NCI-H1694 treated with DMSO at 0.1 percent for 48 hours (cell line): ENCODE measurements around the gene UBE2V1.

ENCODE experiments used
- DNase-seq: peaks from one replicate; lab custom pipeline; 2025; lab: John Stamatoyannopoulos, UW

Gene UBE2V1

DNA sequence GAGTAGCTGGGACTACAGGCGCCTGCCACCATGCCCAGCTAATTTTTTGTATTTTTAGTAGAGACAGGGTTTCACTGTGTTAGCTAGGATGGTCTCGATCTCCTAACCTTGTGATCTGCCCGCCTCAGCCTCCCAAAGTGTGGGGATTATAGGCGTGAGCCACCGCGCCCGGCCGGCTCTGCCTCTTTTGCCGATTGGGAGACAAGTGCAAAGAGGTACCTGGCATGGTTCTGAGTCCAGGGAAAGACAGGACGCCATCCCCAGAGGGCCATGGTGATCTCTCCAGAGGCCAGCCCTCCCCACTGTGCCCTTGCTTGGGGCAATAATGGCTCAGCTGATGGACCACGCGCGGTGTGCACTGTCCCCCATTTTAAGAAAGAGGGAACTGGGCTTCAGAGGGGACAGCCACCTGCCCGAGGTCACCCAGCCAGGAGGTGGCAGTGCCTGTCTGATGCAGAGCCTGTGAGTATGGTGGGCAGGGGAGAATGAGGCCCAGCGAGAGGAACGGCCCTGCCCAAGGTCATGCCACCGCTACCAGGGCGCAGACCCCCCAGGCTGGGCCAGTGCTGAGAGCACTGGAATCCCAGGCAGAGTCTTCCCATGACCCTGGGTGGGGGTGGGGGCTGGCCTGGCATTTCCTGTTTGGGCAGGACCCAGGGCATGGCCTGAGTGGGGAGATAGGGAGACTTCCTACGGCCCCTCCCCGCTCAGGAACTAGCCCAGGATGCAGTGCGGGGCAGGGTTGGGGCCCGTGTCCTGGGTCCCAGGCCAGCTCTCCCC, 69.2 kb downstream of the UBE2V1 start:
- no peak for DNase-seq

DNA sequence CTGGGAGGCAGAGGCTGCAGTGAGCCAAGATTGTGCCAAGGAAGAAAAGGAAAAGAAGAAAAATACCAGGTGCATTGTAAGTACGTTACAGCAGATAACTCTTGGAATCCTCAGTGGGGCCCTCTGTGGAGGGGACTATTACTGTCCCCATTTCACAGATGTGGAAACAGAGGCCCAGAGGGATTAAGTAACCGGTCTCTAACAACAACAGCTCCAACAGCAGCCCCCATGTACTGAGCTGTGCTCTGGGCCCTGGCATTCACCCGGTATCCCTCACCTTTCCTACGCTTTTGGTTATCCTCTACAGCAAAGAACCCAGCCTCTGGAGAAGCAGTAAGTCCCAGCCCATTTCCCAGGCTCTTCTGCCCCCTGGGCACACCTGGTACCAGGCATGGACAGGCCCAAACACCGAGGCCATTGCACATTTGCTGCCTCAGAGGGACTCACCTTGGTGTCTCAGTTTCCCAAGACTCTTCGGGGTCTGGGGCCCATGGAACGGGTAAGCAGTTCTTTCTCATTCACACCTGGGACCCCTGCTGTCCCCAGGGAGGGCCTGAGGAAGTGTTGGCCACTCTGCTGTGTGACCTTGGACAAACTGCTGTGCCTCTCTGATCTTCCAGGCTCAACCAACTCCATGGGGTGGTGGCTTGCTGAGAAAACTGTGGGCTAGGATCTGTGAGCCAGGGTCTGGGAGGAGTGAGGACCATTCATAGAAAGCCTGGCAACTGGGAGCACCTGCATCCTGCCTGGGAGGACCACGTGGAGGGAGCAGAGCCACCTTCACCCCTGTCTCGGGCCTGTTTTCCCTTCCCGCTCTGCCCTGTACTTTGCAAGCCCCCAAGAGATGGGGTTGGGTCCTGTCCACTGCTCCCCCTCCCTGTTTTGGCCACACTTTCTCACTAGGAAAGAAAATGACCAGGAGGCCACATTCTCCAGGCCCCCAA, 70.3 kb downstream of the UBE2V1 start:
- DNase-seq = no peak

DNA sequence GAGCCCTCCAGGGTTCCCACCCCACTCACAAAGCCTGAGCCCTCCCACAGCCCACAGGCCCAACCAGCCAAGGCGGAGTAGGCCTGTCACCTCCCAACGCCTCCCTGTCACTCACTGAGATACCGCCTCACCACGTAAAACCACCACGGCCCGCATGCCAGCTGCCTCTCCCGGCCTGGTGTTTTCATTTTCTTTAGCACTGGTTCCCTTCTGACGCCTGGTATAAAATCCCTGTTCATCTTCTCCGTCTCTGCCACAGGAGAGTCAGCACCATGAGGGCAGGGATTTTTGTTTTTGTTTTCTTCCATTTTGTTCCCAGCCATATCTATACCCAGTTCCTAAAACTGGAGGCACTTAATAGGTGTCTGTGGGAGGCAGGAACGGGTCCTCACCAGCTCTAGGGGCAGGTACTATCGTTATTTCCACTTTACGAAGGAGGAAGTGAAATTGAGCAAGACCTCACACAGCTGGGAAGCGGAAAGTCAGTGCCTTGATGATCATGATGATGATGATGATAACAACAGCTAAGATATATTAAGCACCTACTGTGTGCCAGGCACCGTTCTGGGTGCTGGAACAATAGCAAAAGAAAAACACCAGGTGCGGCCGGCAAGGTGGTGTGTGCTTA, 71.6 kb downstream of the UBE2V1 start:
- no peak for DNase-seq

DNA sequence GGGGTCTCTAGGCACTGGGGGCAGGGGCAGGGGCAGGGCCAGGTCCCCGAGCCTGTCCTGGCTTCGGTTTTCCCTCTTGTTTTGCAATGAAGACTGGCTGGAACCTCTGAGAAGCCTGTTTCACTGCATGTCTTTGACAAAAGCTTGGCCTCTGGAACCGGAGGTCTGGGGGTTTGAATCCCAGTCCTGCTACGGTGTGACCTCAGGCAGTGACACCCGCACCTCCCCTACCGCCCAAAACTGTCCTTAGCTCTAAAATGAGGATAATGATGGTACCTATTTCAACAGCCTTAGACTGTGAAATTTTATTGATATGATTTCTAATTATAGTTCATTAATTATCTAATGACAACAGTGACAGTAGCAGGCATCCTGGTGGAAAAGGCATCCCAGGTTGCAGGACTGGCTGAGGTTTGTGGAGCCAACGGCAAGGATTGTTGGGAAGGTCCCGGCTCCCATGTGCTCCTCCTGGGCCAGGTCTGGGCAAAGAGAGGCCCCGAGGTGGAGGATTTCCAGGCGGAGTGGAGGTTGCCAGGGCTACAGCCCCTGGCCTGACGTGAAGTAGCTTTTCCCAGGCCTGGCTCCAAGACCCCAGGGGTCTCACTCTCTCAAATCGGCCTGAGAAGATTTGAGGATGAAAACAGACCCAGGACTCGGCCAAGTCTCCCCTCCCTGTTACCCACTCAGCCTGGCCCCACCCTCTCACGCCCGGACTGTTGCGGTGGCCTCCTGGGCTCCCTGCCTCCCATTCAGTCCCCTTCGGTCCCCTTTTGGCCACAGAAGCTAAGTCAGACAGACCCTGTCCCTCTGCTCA, 72.3 kb downstream of the UBE2V1 start:
- no peak for DNase-seq

DNA sequence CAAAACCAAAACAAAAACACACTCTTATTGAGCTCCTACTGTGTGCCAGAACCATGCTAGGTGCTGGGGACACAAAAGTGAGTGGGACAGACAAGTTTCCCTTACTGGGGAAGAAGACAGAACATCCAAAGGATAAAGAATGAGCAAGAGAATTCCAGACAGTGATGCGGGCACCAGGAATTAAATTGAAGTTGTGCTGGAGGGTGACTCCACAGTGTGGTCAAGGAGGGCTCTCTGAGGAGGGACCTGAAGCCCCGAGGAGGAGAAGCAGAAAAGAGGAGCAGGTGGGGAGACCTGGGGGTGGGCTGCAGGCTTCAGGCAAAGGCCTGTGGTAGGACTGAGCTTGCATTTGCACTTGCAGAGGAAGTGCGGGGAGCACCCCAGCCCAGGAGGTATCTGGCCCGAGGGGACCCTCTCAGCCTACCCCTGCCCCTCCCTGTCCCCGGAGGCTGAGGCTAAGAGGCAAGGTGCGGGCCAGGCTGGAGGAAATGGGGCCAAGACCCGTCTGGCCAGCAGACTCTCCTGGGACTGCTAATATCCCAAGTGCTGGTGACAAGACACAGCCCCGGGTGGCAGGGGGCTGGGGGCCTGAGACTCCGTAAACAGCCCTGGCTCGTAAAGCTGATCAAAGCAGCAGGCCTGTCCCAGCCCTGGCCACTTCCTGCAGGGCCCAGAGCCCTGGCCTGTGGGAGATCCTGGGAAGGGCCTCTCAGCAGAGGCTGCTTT, 73.1 kb downstream of the UBE2V1 start:
- no peak for DNase-seq

DNA sequence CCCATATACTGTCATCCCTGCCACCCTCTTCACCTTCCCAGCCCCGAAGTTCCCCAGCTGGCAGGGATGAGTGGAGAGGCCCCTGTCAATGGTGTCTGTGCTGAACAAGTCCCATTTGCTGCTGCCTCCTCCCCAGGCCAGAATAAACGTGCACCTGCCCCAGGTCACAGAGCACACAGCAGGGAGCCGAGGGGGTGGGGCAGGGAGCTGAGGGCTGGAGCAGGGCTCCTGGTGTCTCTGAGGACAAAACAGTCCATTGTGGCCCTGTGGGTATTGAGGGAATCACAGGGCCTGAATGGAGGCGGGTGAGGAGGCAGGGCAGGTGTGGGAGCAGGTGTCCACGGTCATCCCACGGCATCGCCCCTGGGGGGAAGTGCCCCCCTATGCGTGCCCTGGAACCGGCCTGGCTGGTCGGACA, 74.4 kb downstream of the UBE2V1 start:
- no peak for DNase-seq

DNA sequence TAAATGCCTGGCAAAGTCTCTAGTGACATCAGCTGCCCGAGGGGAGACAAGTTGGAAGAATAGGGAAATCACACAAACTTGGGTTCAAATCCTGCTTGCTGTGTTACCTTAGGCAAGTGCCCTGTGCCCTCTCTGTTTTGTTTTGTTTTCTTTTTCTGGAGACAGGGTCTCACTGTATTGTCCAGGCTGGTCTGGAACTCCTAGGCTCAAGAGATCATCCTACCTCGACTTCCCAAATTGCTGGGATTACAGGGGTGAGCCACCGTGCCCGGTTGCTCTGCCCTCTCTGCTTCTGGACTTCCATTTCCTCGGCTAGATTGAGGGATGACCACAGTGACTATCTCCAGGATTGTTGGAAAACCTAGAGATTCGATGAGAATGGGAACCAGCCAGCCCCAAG, 74.8 kb downstream of the UBE2V1 start:
- no peak for DNase-seq

DNA sequence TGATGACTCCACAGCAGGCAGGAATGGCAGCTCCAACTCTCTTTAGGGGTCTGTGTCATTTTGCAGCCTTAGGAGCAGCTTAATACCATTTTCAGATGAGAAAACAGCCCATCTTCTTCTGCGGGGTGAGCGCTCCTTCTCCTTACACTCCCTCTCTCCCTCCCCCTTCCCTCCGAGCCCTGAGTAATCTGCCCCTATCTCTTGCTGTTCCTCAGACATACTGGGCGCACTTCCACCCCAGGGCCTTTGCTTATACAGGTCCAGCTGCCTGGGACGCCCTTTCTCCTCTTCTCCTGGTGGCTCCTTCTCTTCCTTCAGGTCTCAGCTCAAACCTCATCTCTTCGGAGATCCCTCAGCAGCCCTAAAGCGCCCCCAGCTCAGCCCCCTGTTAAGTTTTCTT, 75.4 kb downstream of the UBE2V1 start:
- no peak for DNase-seq

DNA sequence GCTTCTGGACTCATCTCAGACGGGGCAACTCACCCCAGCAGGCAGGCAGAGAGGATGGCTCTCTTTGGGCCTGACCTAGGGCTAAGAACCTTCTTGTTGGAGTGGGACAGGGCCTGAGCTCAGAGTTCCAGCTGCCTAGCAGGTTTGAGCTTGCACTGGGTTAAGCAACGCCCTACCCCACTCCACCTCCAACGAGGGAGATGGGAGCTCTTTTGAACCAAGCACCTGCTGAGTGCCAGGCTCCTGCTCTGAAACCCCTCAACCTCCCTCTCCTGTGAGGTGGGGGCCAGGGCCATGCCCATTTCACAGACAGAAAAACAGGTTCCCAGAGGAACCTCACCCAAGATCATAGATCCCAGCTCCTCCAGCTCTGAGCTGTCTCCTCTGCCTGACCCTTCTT, 75.8 kb downstream of the UBE2V1 start:
- DNase-seq = no peak

DNA sequence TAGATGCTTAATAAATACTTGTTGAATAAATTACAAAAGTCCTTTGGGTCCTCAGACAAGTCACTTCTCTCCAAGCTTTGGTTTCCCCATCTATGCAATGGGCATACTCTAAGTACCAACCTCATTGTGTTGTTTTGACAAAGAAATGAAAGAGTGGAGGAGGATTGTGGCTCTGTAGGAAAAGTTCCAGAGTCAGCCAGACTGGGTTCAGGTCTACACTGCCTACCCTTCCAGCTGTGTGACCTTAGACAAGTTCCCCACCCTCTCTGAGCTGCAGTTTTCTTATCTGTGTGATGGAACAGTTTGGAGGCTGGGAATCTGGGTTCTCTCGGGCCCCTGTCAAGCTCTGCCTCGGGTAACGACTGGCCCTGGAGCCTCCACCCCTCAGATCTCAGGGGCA, 76.2 kb downstream of the UBE2V1 start:
- no peak for DNase-seq

DNA sequence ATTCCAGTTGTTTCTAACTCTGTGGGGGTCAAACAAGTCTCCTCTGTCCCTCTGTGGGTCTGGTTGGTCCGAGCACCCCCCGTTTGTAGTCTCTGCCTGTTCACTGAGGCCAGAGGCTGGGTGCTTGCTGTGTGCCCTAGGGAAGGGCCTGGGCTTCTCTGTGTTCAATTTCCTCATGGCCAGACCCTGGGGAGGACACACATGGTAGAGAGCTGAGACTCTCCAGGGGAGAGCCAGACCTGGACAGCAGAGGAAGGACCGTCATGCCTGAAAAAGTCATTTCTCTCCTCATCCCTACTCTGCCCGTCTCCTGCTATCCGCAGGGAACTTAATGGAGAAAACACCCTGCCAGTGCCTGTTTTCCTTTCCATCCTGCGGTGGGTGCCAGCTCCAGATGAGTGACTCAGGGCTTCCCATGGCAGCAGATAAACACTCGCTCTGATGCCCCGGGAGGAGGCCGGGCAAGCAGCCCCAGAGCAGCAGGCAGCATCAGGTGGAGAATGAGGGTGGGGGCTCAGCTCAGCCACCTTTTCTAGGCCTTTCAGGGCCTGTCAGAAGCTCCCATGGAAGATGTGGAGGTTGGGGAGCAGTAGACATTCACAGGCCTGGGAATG, 78.3 kb downstream of the UBE2V1 start:
- peak; percentile 38 for DNase-seq

DNA sequence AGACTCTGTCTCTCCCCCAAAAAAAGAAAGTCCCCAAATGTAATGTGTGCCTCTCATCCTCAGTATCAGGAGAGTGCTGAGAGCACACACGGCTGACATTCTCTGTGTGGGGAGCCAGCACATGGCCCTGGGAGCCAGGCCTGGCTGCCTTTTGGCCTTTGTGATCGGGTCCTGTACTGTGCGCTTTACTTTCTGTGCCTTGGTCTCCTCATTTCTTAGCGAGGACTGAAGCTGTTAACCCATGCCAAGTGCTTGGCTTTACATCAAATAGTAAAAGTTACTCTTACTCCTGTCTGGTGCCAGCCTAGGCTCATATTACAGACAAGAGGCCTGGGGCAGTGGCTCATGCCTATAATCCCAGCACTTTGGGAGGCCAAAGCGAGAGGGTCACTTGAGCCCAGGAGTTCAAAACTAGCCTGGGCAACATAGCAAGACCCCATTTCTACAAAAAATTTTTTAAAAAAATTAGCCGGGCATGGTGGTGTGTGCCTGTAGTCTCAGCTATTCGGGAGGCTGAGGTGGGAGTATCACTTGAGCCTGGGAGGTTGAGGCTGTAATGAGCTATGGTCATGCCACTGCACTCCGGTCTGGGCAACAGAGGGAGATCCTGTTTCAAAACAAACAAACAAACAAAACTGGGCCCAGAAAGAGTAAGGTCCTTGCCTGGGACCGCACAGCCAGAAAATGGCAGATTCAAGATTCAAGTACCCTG, 79.8 kb downstream of the UBE2V1 start:
- no peak for DNase-seq
